ENCODE results near the gene KIAA0753.
A peak's percentile ranks its signal among the peaks of the same experiment; 100 is the strongest.

The KIAA0753 gene

GRCh38 chr17:6639014-6639585 lies 1.4 kb downstream of the KIAA0753 start:
- no peaks in the 10 kb centered on the region for H3K27me3 Mint-ChIP-seq
- DNase-seq (no peak), ATAC-seq (no peak)
- H3K27ac Mint-ChIP-seq, result peak overlapping the region; percentile 97 to 99
- no peaks in the 10 kb centered on the region for H3K9me3 Mint-ChIP-seq
- peak overlapping the region; percentile 89 to 97 for H3K4me3 Mint-ChIP-seq
- H3K4me1 Mint-ChIP-seq, result peaks cover 61% of the 10 kb centered on the region

- no peak for ATAC-seq
- peak overlapping the region; percentile 89 to 97 for H3K4me3 Mint-ChIP-seq
- H3K27me3 Mint-ChIP-seq, result no peaks in the 10 kb centered on the region
- peaks cover 53% of the 10 kb centered on the region for H3K4me1 Mint-ChIP-seq
- H3K9me3 Mint-ChIP-seq, result no peaks in the 10 kb centered on the region
- DNase-seq, result no peak
- H3K27ac Mint-ChIP-seq, result peak overlapping the region in 1 of 2 donors; percentile 48
Observed at GRCh38 chr17:6638046-6638908, 2.2 kb downstream of the KIAA0753 start.

DNA sequence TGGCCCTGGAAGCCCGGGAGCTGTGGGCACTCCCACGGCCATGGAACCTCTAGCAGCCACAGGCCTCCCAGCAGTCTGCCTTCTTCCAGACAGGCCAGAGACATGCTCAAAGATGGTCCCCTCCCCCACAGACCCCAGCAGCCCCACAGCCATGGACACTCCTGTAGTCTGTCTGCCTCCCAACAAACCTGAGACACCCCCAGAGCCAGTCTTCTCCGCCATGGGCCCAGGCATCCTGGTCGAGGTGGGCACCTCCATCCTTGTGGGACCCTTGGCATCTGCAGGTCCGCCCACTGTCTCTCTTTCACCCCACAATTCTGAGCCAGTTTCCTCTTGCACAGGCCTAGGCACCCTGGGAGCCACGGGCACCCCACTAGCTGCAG lies 3.1 kb downstream of the KIAA0753 start:
- no peaks in the 10 kb centered on the region for H3K9me3 Mint-ChIP-seq
- H3K4me1 Mint-ChIP-seq, result peaks cover 44% of the 10 kb centered on the region
- no peak for ATAC-seq
- no peak for DNase-seq
- no peaks in the 10 kb centered on the region for H3K27me3 Mint-ChIP-seq
- no peak overlapping the region for H3K4me3 Mint-ChIP-seq
- H3K27ac Mint-ChIP-seq, result peak overlapping the region; percentile 8 to 14

GRCh38 chr17:6636616-6637457 lies 3.7 kb downstream of the KIAA0753 start:
- Mint-ChIP-seq H3K27me3 (no peaks in the 10 kb centered on the region), H3K9me3 (no peaks in the 10 kb centered on the region), H3K4me1 (peaks cover 38% of the 10 kb centered on the region), H3K4me3 (no peak overlapping the region), H3K27ac (peak overlapping the region in 1 of 2 donors; percentile 8)
- ATAC-seq, result no peak
- DNase-seq, result no peak

DNA sequence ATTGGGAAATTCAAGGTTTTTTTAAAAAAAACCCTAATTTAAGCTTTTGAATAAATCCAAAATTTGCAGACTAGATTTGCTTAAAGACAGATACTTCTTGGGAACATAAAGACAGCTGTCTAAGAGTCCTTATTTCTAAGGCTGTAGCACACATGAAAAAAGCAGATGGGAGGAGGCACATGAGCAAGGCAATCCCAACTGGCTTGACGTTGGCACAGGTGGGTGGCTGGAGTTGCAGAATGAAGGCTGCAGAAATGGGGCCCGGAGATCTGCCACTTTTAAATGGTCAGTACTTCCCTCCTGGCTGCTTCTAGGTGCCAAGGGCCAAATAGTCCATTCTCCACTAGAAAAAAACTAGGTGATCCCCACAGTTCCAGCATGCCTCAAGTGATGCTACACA lies 4.4 kb downstream of the KIAA0753 start:
- no peaks in the 10 kb centered on the region for H3K27me3 Mint-ChIP-seq
- no peaks in the 10 kb centered on the region for H3K9me3 Mint-ChIP-seq
- ATAC-seq (no peak), DNase-seq (no peak)
- H3K4me1 Mint-ChIP-seq, result peaks cover 34% of the 10 kb centered on the region
- H3K27ac Mint-ChIP-seq, result no peak overlapping the region
- no peak overlapping the region for H3K4me3 Mint-ChIP-seq

DNA sequence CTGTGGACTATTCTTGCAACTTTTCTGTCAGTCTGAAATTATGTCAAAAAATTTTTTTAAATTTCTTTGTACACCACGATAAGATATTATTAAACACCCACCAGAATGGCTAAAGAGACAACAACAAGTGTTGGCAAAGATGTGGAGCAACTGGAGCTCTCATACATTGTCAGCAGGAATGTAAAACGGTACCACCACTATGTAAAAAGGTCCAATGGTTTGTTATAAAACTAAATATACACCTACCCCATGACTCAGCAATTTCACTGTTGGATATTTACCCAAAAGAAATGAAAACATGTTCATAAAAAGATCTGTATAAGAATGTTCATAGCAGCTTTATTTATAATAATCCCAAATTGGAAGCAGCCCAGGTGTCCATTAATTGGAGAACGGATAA lies 7.2 kb downstream of the KIAA0753 start:
- no peak overlapping the region for H3K27ac Mint-ChIP-seq

DNA sequence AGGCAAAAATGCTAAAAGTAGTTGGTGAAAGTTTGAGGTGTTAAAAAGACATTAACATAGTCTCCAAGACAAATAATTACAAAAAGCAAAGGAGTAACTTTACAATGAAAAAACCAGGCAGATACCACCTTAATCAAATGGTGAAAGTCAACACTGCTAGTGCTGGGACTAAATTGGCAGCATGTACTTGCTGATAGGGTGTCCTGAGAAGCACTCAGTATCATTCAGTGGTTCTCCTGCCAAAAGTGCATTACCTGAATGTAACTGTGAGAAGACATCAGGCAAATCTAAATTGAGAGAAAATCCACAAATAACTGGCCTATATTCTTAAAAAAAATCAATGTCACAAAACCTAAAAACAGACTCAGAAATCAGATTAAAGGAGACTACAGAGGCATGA lies 8.0 kb downstream of the KIAA0753 start:
- H3K4me1 Mint-ChIP-seq, result peaks cover 9% of the 10 kb centered on the region
- no peak for ATAC-seq
- H3K4me3 Mint-ChIP-seq, result no peak overlapping the region
- H3K27ac Mint-ChIP-seq, result no peak overlapping the region
- no peaks in the 10 kb centered on the region for H3K9me3 Mint-ChIP-seq
- H3K27me3 Mint-ChIP-seq, result no peaks in the 10 kb centered on the region
- DNase-seq, result no peak

More for the DNA sequence above, 7.2 kb downstream of the KIAA0753 start:
- ATAC-seq (no peak), DNase-seq (no peak)
- no peak overlapping the region for H3K4me3 Mint-ChIP-seq
- peaks cover 16% of the 10 kb centered on the region for H3K4me1 Mint-ChIP-seq
- no peaks in the 10 kb centered on the region for H3K9me3 Mint-ChIP-seq
- H3K27me3 Mint-ChIP-seq, result no peaks in the 10 kb centered on the region

DNA sequence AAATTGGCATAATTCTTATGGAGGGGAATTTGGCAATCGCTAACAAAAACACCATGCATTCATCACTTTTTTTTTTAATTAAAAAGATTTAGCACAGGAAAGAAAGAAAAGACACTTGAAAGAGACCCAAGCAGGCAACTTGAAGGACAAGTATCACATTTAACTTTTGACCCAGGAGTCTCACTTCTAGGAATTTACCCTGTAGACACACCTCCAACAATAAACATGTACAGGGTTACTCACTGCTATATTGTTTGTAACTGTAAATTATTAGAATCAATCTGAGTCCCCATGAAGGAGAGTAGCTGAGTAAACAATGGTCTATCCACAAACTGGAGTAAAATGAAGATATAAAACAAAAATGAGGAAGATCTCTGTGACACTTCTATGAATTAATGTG lies 10.1 kb downstream of the KIAA0753 start:
- H3K4me1 Mint-ChIP-seq, result peaks cover 7% of the 10 kb centered on the region
- DNase-seq (no peak), ATAC-seq (no peak)
- no peaks in the 10 kb centered on the region for H3K27me3 Mint-ChIP-seq
- H3K4me3 Mint-ChIP-seq, result no peak overlapping the region
- no peaks in the 10 kb centered on the region for H3K9me3 Mint-ChIP-seq
- no peak overlapping the region for H3K27ac Mint-ChIP-seq

- Mint-ChIP-seq H3K4me1 (peaks cover 7% of the 10 kb centered on the region), H3K4me3 (no peak overlapping the region), H3K27me3 (no peaks in the 10 kb centered on the region), H3K27ac (no peak overlapping the region), H3K9me3 (no peaks in the 10 kb centered on the region)
- DNase-seq, result no peak
- no peak for ATAC-seq
Observed at GRCh38 chr17:6627019-6627418, 13.5 kb downstream of the KIAA0753 start.

- DNase-seq (no peak), ATAC-seq (no peak)
- Mint-ChIP-seq H3K27me3 (no peaks in the 10 kb centered on the region), H3K4me3 (no peak overlapping the region), H3K9me3 (no peaks in the 10 kb centered on the region), H3K4me1 (peaks cover 7% of the 10 kb centered on the region), H3K27ac (no peak overlapping the region)
Observed at GRCh38 chr17:6626616-6627015, 13.9 kb downstream of the KIAA0753 start.

DNA sequence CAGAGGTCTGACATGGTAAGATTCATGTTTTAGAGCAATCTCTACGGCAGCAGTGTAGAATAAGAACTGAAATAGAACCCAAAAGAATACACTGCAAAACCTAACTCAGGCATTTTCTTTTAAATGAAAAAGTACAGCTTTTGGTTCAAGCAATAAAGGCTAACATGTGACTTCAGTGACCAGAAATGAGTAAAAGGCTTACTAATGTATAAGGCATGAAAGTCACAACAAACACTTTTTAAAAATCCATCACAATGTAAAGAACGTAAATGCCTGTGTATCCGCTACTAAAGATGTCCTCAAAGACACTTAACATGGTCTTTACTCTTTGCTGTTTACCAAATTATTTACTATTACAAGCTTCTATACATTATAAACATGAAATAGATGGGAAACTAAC lies 16.6 kb downstream of the KIAA0753 start:
- DNase-seq, result no peak
- H3K4me1 Mint-ChIP-seq, result peaks cover 7% of the 10 kb centered on the region
- no peaks in the 10 kb centered on the region for H3K9me3 Mint-ChIP-seq
- H3K27ac Mint-ChIP-seq, result no peak overlapping the region
- no peaks in the 10 kb centered on the region for H3K27me3 Mint-ChIP-seq
- ATAC-seq, result no peak
- no peak overlapping the region for H3K4me3 Mint-ChIP-seq

DNA sequence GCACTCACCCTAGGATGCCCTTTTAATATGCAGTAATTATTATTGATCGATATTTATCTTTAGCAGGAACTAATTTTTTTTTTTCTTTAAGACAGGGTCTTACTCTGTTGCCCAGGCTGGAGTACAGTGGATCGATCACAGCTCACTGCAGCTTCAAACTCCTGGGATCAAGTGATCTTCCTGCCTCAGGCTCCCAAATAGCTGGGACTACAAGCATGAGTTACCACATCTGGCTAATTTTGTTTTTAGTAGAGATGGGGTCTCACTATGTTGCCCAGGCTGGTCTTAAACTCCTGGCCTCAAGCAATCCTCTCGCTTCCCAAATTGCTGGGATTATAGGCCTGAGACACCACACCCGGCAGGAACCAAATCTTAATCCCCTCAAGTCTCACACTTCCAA lies 29.3 kb downstream of the KIAA0753 start:
- DNase-seq (no peak), ATAC-seq (no peak)
- Mint-ChIP-seq H3K27me3 (no peaks in the 10 kb centered on the region), H3K9me3 (no peaks in the 10 kb centered on the region), H3K4me1 (no peaks in the 10 kb centered on the region), H3K27ac (peak overlapping the region in 1 of 2 donors; percentile 27), H3K4me3 (no peak overlapping the region)

- DNase-seq (no peak), ATAC-seq (no peak)
- H3K9me3 Mint-ChIP-seq, result no peaks in the 10 kb centered on the region
- H3K27ac Mint-ChIP-seq, result no peak overlapping the region
- H3K4me1 Mint-ChIP-seq, result no peaks in the 10 kb centered on the region
- no peaks in the 10 kb centered on the region for H3K27me3 Mint-ChIP-seq
- H3K4me3 Mint-ChIP-seq, result no peak overlapping the region
Observed at GRCh38 chr17:6610011-6610410, 30.5 kb downstream of the KIAA0753 start.

- Mint-ChIP-seq H3K4me1 (peaks cover 2% of the 10 kb centered on the region), H3K27me3 (no peaks in the 10 kb centered on the region), H3K27ac (no peak overlapping the region), H3K4me3 (no peak overlapping the region), H3K9me3 (no peaks in the 10 kb centered on the region)
- DNase-seq (no peak), ATAC-seq (no peak)
Observed at GRCh38 chr17:6608321-6608720, 32.2 kb downstream of the KIAA0753 start.

- H3K4me3 Mint-ChIP-seq, result no peak overlapping the region
- no peaks in the 10 kb centered on the region for H3K9me3 Mint-ChIP-seq
Observed at GRCh38 chr17:6605142-6605541, 35.4 kb downstream of the KIAA0753 start.

More at GRCh38 chr17:6605142-6605541, 35.4 kb downstream of the KIAA0753 start:
- no peaks in the 10 kb centered on the region for H3K27me3 Mint-ChIP-seq
- peaks cover 9% of the 10 kb centered on the region for H3K4me1 Mint-ChIP-seq
- no peak overlapping the region for H3K27ac Mint-ChIP-seq
- ATAC-seq, result no peak
- no peak for DNase-seq
